GM23338 (cell line): ENCODE measurements around the gene ADCY5. TPM values are rescaled to one million over a fixed set of nuclear protein-coding genes. Genes with fewer than 3 reads are reported as not detected.

Source experiments
- ATAC-seq: fragments of 200-7000 bp; cut with Tn5 transposase; 3 replicates; pipeline ENCODE4 v1.9.1; 2020
- DNase-seq: peaks from one replicate; pipeline ENCODE4 v3.0.0-alpha.2; 2015; ENCODE audit warnings: low spot score
- H2AFZ ChIP-seq: fragments of 200-600 bp; sonication (generic); 2 replicates; pipeline ENCODE4 v1.8.0; 2016; ENCODE audit warnings: antibody characterized with exemption, mild to moderate bottlenecking, moderate library complexity
- H3F3A ChIP-seq: fragments of 200-600 bp; sonication (generic); replicated peaks from 2 replicates; pipeline ENCODE4 v1.8.0; 2017; ENCODE audit warnings: antibody characterized with exemption, mixed run types, low read depth
- H3K27ac ChIP-seq: fragments of 200-600 bp; sonication (generic); 2 replicates; pipeline ENCODE4 v1.6.1; 2016; ENCODE audit warnings: low read depth
- H3K27me3 ChIP-seq: fragments of 200-600 bp; sonication (generic); 2 replicates; pipeline ENCODE4 v1.8.0; 2016; ENCODE audit warnings: mild to moderate bottlenecking, mixed run types, moderate library complexity; ENCODE audit not compliant: insufficient read depth
- H3K36me3 ChIP-seq: fragments of 200-600 bp; sonication (generic); 2 replicates; pipeline ENCODE4 v1.8.0; 2016; ENCODE audit warnings: mild to moderate bottlenecking; ENCODE audit not compliant: insufficient read depth
- H3K4me1 ChIP-seq: fragments of 200-600 bp; sonication (generic); 2 replicates; pipeline ENCODE4 v1.8.0; 2016; ENCODE audit warnings: mild to moderate bottlenecking, moderate library complexity; ENCODE audit not compliant: insufficient read depth
- H3K4me2 ChIP-seq: fragments of 200-600 bp; sonication (generic); 2 replicates; pipeline ENCODE4 v1.7.1; 2017; ENCODE audit warnings: mixed run types
- H3K4me3 ChIP-seq: fragments of 200-600 bp; sonication (generic); 2 replicates; pipeline ENCODE4 v1.6.1; 2016; ENCODE audit warnings: mixed run types
- H3K79me2 ChIP-seq: fragments of 200-600 bp; sonication (generic); replicated peaks from 2 replicates; pipeline ENCODE4 v1.8.0; 2017; ENCODE audit warnings: mild to moderate bottlenecking; ENCODE audit not compliant: insufficient read depth
- H3K9me2 ChIP-seq: fragments of 200-600 bp; sonication (generic); 2 replicates; pipeline ENCODE4 v1.8.0; 2017; ENCODE audit not compliant: insufficient read depth
- H4K20me1 ChIP-seq: fragments of 200-600 bp; sonication (generic); replicated peaks from 2 replicates; pipeline ENCODE4 v1.8.0; 2017; ENCODE audit warnings: mild to moderate bottlenecking; ENCODE audit not compliant: insufficient read depth
- H3K27ac Mint-ChIP-seq: 2 replicates; pipeline ENCODE4 v1.8.0; 2020; ENCODE audit warnings: inconsistent platforms, mild to moderate bottlenecking, moderate library complexity, mixed read lengths
- H3K27me3 Mint-ChIP-seq: 3 replicates; pipeline ENCODE4 v1.8.0; 2022; ENCODE audit warnings: low read depth, mild to moderate bottlenecking, moderate library complexity, mixed read lengths, inconsistent platforms; ENCODE audit not compliant: insufficient read depth, poor library complexity
- H3K36me3 Mint-ChIP-seq: 3 replicates; pipeline ENCODE4 v1.8.0; 2021; ENCODE audit warnings: low read depth, mild to moderate bottlenecking, inconsistent platforms, moderate library complexity, mixed read lengths
- H3K4me1 Mint-ChIP-seq: 3 replicates; pipeline ENCODE4 v1.8.0; 2020; ENCODE audit warnings: mild to moderate bottlenecking, inconsistent platforms, mixed read lengths
- H3K4me3 Mint-ChIP-seq: 3 replicates; pipeline ENCODE4 v1.8.0; 2021; ENCODE audit warnings: moderate library complexity, mild to moderate bottlenecking, inconsistent platforms, mixed read lengths
- H3K9me3 Mint-ChIP-seq: 3 replicates; pipeline ENCODE4 v1.8.0; 2020; ENCODE audit warnings: moderate library complexity, mild to moderate bottlenecking, inconsistent platforms, mixed read lengths
- CREB1 ChIP-seq: fragments of 250-450 bp; sonication (Bioruptor Pico); IDR thresholded peaks from 2 replicates; pipeline ENCODE4 v1.5.0; 2020; ENCODE audit warnings: low read depth, mild to moderate bottlenecking, moderate library complexity
- EZH2 ChIP-seq: fragments of 200-600 bp; sonication (generic); IDR thresholded peaks from one replicate; pipeline ENCODE4 v1.8.0; 2017; ENCODE audit warnings: antibody characterized with exemption, mild to moderate bottlenecking, low read depth; ENCODE audit not compliant: unreplicated experiment
- EZH2phosphoT487 ChIP-seq: fragments of 200-600 bp; sonication (generic); IDR thresholded peaks from one replicate; pipeline ENCODE4 v1.8.1; 2018; ENCODE audit warnings: antibody characterized with exemption; ENCODE audit not compliant: unreplicated experiment
- JUNB ChIP-seq: IDR thresholded peaks from one replicate; pipeline ENCODE4 v1.6.1; 2016; ENCODE audit warnings: antibody characterized with exemption; ENCODE audit not compliant: unreplicated experiment
- NANOG ChIP-seq: IDR thresholded peaks from 2 replicates; pipeline ENCODE4 v1.6.1; 2016; ENCODE audit warnings: antibody characterized with exemption, borderline replicate concordance
- POLR2AphosphoS5 ChIP-seq: IDR thresholded peaks from 2 replicates; pipeline ENCODE4 v1.6.1; 2016; ENCODE audit warnings: antibody characterized with exemption, low read depth
- STAT1 ChIP-seq: IDR thresholded peaks from one replicate; pipeline ENCODE4 v1.6.1; 2016; ENCODE audit warnings: antibody characterized with exemption; ENCODE audit not compliant: unreplicated experiment
- ZNF114 ChIP-seq: fragments of 250-450 bp; sonication (Bioruptor Pico); IDR thresholded peaks from 2 replicates; pipeline ENCODE4 v1.5.0; 2020; ENCODE audit warnings: mild to moderate bottlenecking, moderate library complexity
- ZNF331 ChIP-seq: fragments of 250-450 bp; sonication (Bioruptor Pico); IDR thresholded peaks from 2 replicates; pipeline ENCODE4 v1.5.0; 2020; ENCODE audit warnings: low read depth, mild to moderate bottlenecking, moderate library complexity
- polyA plus RNA-seq: library from polyadenylated mRNA; unstranded; fragments of >200 nt; fragmentation: Nextera tagmentation; extraction: Ambion mirVana; gene quantifications from 2 replicates; pipeline ENCODE4 v1.2.1, GENCODE V29; 2016
- total RNA-seq: library from RNA; depleted of rRNA; stranded (reverse); fragments of >200 nt; shearing (Covaris generic); gene quantifications from 2 replicates; pipeline ENCODE4 v1.2.3, GENCODE V29; 2014
- TF ChIP-seq, protein P1 (sequence below): IDR thresholded peaks from 2 replicates; pipeline ENCODE4 v1.6.1; 2016; ENCODE audit warnings: antibody characterized with exemption
- TF ChIP-seq, protein P2 (sequence below), 2 experiments: fragments of 200-600 bp in 1 of 2; sonication (generic) in 1 of 2; conservative IDR thresholded peaks; 2 replicates each; pipeline versions ENCODE4 v1.5.1 to v1.6.1; 2016 to 2017; ENCODE audit warnings: antibody characterized with exemption in 2 of 2, low read depth in 2 of 2, mild to moderate bottlenecking in 2 of 2, moderate library complexity in 1 of 2
- TF ChIP-seq, protein P3 (sequence below): fragments of 250-450 bp; sonication (Bioruptor Pico); IDR thresholded peaks from 2 replicates; pipeline ENCODE4 v1.5.0; 2020; ENCODE audit warnings: mild to moderate bottlenecking, moderate library complexity
- TF ChIP-seq, protein P4 (sequence below): IDR thresholded peaks from one replicate; pipeline ENCODE4 v1.6.1; 2018; ENCODE audit warnings: antibody characterized with exemption; ENCODE audit not compliant: unreplicated experiment

Gene ADCY5
- total and polyA plus RNA-seq, 2 experiments from 2014 or later: 3.5 to 10.2 TPM

DNA sequence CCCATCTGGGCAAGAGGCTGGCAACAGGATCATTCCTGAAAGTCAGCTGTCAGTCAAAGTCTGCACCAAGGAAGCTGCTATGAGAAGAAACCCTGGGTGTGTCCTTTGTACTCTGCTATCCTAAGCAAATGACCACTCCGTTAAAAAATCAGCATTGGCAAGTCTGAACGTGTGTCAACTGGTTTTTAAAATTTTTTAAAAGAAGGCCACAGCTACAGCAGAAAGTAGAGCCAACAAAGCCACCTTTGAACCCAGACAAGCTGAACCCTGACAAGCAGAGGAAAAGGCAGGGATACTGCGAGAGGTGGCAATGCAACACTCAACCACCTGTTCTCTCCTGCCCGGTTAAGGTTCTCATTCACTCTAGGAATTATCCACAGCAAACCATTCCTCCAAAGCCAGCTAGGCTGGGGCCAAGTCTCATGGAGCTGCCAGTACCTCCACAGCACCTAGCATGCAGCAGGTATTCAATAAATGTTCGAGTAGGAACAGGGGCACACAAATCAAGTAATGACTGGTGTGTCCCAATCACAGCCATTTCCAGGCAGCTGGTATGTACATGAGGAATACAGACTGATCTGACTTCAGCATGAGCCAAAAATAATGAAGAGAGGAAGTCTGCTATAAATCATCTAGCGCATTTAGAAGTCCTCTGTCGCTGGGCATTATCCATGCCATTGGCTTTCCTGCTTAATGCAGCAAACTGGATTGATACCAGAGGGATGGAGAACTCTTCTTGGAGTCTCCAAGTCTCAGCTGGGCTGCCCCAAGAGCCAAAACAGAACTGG is 76.0 kb downstream of the ADCY5 start:
- Mint-ChIP-seq H3K36me3 (peaks cover 4% of the 10 kb centered on the region; the same call in 1 of the 3 replicates), H3K4me3 (no peak overlapping the region), H3K9me3 (peaks cover 11% of the 10 kb centered on the region; the same call in 2 of the 3 replicates), H3K4me1 (no peaks in the 10 kb centered on the region; the same call in 2 of the 3 replicates), H3K27me3 (peaks cover 7% of the 10 kb centered on the region), H3K27ac (no peak overlapping the region)
- Histone ChIP-seq H3K9me2 (no peaks in the 10 kb centered on the region), H2AFZ (no peak overlapping the region), H3K27me3 (no peaks in the 10 kb centered on the region), H3K79me2 (no peaks in the 10 kb centered on the region), H3K4me1 (no peaks in the 10 kb centered on the region), H3K4me3 (no peak overlapping the region), H3K27ac (no peak overlapping the region), H3K36me3 (no peaks in the 10 kb centered on the region), H3K4me2 (no peak overlapping the region), H4K20me1 (no peaks in the 10 kb centered on the region), H3F3A (no peaks in the 10 kb centered on the region)
- TF ChIP-seq, protein P1, sequence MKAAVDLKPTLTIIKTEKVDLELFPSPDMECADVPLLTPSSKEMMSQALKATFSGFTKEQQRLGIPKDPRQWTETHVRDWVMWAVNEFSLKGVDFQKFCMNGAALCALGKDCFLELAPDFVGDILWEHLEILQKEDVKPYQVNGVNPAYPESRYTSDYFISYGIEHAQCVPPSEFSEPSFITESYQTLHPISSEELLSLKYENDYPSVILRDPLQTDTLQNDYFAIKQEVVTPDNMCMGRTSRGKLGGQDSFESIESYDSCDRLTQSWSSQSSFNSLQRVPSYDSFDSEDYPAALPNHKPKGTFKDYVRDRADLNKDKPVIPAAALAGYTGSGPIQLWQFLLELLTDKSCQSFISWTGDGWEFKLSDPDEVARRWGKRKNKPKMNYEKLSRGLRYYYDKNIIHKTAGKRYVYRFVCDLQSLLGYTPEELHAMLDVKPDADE: no peak
- TF ChIP-seq, protein P2, sequence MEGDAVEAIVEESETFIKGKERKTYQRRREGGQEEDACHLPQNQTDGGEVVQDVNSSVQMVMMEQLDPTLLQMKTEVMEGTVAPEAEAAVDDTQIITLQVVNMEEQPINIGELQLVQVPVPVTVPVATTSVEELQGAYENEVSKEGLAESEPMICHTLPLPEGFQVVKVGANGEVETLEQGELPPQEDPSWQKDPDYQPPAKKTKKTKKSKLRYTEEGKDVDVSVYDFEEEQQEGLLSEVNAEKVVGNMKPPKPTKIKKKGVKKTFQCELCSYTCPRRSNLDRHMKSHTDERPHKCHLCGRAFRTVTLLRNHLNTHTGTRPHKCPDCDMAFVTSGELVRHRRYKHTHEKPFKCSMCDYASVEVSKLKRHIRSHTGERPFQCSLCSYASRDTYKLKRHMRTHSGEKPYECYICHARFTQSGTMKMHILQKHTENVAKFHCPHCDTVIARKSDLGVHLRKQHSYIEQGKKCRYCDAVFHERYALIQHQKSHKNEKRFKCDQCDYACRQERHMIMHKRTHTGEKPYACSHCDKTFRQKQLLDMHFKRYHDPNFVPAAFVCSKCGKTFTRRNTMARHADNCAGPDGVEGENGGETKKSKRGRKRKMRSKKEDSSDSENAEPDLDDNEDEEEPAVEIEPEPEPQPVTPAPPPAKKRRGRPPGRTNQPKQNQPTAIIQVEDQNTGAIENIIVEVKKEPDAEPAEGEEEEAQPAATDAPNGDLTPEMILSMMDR (conservative IDR thresholded peaks at IDR 0.05; ENCODE audit: low read depth in 2 of 2): no peak
- TF ChIP-seq EZH2phosphoT487: no peak
- no peak for TF ChIP-seq ZNF331 (CRISPR knock-in tag)
- no peak for TF ChIP-seq JUNB
- TF ChIP-seq, protein P3, sequence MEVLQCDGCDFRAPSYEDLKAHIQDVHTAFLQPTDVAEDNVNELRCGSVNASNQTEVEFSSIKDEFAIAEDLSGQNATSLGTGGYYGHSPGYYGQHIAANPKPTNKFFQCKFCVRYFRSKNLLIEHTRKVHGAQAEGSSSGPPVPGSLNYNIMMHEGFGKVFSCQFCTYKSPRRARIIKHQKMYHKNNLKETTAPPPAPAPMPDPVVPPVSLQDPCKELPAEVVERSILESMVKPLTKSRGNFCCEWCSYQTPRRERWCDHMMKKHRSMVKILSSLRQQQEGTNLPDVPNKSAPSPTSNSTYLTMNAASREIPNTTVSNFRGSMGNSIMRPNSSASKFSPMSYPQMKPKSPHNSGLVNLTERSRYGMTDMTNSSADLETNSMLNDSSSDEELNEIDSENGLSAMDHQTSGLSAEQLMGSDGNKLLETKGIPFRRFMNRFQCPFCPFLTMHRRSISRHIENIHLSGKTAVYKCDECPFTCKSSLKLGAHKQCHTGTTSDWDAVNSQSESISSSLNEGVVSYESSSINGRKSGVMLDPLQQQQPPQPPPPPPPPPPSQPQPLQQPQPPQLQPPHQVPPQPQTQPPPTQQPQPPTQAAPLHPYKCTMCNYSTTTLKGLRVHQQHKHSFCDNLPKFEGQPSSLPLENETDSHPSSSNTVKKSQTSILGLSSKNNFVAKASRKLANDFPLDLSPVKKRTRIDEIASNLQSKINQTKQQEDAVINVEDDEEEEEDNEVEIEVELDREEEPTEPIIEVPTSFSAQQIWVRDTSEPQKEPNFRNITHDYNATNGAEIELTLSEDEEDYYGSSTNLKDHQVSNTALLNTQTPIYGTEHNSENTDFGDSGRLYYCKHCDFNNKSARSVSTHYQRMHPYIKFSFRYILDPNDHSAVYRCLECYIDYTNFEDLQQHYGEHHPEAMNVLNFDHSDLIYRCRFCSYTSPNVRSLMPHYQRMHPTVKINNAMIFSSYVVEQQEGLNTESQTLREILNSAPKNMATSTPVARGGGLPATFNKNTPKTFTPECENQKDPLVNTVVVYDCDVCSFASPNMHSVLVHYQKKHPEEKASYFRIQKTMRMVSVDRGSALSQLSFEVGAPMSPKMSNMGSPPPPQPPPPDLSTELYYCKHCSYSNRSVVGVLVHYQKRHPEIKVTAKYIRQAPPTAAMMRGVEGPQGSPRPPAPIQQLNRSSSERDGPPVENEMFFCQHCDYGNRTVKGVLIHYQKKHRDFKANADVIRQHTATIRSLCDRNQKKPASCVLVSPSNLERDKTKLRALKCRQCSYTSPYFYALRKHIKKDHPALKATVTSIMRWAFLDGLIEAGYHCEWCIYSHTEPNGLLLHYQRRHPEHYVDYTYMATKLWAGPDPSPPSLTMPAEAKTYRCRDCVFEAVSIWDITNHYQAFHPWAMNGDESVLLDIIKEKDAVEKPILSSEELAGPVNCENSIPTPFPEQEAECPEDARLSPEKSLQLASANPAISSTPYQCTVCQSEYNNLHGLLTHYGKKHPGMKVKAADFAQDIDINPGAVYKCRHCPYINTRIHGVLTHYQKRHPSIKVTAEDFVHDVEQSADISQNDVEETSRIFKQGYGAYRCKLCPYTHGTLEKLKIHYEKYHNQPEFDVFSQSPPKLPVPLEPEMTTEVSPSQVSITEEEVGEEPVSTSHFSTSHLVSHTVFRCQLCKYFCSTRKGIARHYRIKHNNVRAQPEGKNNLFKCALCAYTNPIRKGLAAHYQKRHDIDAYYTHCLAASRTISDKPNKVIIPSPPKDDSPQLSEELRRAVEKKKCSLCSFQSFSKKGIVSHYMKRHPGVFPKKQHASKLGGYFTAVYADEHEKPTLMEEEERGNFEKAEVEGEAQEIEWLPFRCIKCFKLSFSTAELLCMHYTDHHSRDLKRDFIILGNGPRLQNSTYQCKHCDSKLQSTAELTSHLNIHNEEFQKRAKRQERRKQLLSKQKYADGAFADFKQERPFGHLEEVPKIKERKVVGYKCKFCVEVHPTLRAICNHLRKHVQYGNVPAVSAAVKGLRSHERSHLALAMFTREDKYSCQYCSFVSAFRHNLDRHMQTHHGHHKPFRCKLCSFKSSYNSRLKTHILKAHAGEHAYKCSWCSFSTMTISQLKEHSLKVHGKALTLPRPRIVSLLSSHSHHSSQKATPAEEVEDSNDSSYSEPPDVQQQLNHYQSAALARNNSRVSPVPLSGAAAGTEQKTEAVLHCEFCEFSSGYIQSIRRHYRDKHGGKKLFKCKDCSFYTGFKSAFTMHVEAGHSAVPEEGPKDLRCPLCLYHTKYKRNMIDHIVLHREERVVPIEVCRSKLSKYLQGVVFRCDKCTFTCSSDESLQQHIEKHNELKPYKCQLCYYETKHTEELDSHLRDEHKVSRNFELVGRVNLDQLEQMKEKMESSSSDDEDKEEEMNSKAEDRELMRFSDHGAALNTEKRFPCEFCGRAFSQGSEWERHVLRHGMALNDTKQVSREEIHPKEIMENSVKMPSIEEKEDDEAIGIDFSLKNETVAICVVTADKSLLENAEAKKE: no peak
- no peak for TF ChIP-seq STAT1
- no peak for TF ChIP-seq NANOG
- no peak for TF ChIP-seq EZH2
- TF ChIP-seq CREB1 (CRISPR knock-in tag): no peak
- no peak for TF ChIP-seq ZNF114 (CRISPR knock-in tag)
- TF ChIP-seq, protein P4, sequence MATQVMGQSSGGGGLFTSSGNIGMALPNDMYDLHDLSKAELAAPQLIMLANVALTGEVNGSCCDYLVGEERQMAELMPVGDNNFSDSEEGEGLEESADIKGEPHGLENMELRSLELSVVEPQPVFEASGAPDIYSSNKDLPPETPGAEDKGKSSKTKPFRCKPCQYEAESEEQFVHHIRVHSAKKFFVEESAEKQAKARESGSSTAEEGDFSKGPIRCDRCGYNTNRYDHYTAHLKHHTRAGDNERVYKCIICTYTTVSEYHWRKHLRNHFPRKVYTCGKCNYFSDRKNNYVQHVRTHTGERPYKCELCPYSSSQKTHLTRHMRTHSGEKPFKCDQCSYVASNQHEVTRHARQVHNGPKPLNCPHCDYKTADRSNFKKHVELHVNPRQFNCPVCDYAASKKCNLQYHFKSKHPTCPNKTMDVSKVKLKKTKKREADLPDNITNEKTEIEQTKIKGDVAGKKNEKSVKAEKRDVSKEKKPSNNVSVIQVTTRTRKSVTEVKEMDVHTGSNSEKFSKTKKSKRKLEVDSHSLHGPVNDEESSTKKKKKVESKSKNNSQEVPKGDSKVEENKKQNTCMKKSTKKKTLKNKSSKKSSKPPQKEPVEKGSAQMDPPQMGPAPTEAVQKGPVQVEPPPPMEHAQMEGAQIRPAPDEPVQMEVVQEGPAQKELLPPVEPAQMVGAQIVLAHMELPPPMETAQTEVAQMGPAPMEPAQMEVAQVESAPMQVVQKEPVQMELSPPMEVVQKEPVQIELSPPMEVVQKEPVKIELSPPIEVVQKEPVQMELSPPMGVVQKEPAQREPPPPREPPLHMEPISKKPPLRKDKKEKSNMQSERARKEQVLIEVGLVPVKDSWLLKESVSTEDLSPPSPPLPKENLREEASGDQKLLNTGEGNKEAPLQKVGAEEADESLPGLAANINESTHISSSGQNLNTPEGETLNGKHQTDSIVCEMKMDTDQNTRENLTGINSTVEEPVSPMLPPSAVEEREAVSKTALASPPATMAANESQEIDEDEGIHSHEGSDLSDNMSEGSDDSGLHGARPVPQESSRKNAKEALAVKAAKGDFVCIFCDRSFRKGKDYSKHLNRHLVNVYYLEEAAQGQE: no peak
- no peak for TF ChIP-seq POLR2AphosphoS5
- ATAC-seq (no peak), DNase-seq (no peak)
